HG03521 (cell line): Measurements from ENCODE around the gene TAF11.
"Not testable (repeated sequence)": the region's sequence is repeated elsewhere in the genome, so short reads cannot be mapped to it uniquely, and the experiment has no call there.

Source experiments
- ATAC-seq: cut with Tn5 transposase; IDR thresholded peaks from one replicate; pipeline ENCODE4 v1.9.1; 2021; ENCODE audit warnings: mild to moderate bottlenecking, moderate library complexity; ENCODE audit not compliant: unreplicated experiment

Gene TAF11

GRCh38 chr6:34906826-34907225, 19.0 kb upstream of the TAF11 start:
- no peak for ATAC-seq

GRCh38 chr6:34904990-34905613, 17.3 kb upstream of the TAF11 start:
- no peak for ATAC-seq

GRCh38 chr6:34901930-34902329, 14.1 kb upstream of the TAF11 start:
- ATAC-seq = no peak

- ATAC-seq = no peak
Measured at GRCh38 chr6:34900321-34901031, 12.6 kb upstream of the TAF11 start.

DNA sequence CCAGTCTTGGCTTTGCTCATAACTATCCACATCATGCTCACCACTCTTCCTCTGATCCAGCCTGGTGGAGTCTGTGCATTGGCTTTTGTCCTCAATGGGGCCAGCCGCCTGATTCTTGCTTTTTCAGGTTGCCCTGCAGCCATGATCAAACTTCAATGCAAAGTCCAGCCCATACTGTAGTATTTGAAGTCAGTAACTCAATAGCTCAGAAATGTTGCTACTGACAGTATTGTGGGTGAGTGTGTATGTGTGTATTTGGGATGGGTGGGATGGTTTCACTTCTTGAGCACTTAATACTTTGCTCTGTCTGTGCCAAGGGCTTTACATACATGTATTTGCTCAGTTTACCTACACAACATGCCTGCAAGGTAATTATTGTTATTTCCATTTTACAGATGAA, 11.9 kb upstream of the TAF11 start:
- not testable (repeated sequence) for ATAC-seq

DNA sequence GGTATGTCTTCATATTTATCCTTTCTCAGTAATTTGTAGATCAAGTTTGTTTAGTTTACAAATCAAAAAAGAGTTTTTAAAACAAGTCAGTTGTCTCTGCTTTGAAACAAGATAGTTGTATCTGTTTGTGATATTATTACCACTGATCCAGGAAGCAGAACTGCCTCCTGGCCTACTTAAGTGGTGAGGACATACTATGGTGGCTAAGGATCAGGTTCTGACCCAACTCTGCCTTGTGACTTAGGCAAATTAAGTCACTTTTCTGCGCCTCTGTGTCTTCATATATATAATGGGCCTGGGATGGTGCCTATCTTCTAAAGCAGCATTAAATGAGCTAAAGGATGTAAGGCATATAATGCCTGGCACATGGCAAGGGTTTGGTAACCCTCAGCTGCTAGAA, 9.9 kb upstream of the TAF11 start:
- no peak for ATAC-seq

DNA sequence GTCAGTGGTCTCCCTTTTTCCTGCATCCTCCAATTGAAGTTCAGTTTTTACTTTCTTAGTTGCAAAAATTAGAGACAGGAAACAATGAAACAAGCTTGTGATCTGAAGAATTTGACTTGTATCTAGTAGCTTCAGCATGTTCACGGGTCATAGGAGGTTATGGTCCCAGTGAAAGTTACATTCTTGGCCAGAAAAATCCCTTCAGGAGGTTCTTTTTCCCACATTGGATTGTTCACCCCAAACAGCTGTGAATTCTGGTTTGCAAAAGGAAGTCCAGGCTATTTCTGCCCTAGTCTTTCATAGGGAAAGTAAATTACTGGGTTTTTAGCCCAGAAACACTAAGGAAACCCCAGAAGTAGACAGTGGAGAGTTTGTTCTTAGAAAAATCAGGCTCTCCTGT, 9.3 kb upstream of the TAF11 start:
- ATAC-seq = no peak

GRCh38 chr6:34894693-34895092, 6.9 kb upstream of the TAF11 start:
- no peak for ATAC-seq

- no peak for ATAC-seq
Measured at GRCh38 chr6:34891296-34891695, 3.5 kb upstream of the TAF11 start.

DNA sequence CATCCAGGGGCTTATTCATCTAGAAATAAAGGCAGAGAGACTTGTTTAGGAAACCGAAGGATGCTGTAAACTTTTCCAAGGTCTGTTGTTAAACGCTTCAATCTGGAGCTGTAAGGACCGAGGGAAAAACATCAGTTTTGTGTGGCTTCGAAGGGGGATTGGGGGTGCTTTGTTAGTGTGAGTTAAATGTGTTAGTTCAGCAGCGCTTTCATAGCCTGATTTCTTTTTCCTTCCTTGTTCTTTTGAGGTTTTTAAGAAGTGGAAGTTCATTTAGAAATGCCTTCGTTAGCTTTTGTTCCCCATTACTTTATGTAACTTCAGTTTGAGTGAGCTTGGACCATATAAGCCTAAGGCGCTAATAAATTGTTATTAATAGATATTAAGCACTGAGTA, 2.7 kb upstream of the TAF11 start:
- no peak for ATAC-seq

- ATAC-seq = peak; percentile 45
Measured at GRCh38 chr6:34888874-34889555, 1.2 kb upstream of the TAF11 start, which contains the start of gene ANKS1A. ANKS1A (plus strand) TSS chr6:34889255; CDS start chr6:34889403, 148 bp downstream.

GRCh38 chr6:34888514-34888856, 643 bp upstream of the TAF11 start:
- no peak for ATAC-seq

DNA sequence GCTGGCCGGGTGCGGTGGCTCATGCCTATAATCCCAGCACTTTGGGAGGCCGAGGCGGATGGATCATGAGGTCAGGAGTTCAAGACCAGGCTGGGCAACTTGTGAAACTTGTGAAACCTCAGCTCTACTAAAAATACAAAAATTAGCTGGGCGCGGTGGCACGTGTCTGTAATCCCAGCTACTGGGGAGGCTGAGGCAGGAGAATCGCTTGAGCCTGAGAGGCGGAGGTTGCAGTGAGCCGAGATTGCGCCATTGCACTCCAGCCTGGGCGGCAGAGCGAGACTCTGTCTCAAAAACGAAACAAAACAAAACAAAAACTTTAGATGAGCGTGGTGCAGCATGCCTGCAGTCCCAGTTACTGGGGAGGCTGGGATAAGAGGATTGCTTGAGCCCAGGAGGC, 2.0 kb downstream of the TAF11 start:
- ATAC-seq = not testable (repeated sequence)

DNA sequence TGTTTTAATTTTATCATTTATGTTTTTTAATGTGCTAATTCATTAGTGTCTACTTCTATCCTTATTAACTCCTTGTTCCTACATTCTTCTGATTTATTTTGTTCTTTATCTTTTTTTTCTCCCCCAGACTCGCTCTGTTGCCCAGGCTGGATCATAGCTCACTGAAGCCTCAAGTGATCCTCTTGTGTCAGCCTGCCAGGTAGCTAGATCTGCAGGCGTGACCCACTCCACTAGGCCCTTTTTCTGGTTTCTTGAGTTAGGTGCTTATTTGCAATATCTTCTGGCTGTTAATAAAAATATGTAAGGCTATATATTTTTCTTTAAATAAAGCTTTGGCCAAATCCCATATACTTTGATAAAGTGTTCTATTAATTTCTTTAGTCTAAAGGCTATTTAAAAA, 2.8 kb downstream of the TAF11 start:
- ATAC-seq = no peak

DNA sequence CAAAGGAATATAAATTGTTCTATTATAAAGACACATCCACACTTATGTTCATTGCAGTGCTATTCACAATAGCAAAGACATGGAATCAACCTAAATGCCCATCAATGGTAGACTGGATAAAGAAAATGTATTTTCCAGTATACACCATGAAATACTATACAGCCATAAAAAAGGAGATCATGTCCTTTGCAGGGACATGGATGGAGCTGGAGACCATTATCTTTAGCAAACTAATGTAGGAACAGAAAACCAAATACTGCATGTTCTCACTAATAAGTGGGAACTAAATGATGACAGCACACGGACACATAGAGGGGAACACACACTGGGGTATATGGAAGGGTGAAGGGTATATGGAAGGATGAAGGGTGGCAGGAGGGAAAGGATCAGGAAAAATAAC, 3.8 kb downstream of the TAF11 start:
- not testable (repeated sequence) for ATAC-seq

- no peak for ATAC-seq
Measured at GRCh38 chr6:34877869-34878485, 9.9 kb downstream of the TAF11 start.

DNA sequence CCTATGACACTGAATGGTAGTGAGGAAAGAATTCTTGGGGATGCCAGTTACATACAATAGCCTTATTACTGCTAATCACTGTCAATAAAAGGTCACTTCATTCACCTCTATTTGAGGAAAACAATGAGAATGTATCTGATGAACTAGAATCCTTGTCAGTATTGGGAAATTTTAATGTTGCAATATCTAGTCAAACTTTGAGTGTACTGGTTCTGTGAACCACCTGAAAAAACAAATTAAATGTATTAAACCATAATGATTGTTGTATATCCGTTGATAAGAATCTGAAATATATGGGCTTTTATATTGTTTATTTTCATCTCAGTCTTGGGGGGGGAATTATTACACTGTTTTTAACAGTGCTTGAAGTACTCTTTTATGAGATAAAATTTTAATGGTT, 10.6 kb downstream of the TAF11 start:
- no peak for ATAC-seq

- ATAC-seq = no peak
Measured at GRCh38 chr6:34876472-34876871, 11.4 kb downstream of the TAF11 start.

DNA sequence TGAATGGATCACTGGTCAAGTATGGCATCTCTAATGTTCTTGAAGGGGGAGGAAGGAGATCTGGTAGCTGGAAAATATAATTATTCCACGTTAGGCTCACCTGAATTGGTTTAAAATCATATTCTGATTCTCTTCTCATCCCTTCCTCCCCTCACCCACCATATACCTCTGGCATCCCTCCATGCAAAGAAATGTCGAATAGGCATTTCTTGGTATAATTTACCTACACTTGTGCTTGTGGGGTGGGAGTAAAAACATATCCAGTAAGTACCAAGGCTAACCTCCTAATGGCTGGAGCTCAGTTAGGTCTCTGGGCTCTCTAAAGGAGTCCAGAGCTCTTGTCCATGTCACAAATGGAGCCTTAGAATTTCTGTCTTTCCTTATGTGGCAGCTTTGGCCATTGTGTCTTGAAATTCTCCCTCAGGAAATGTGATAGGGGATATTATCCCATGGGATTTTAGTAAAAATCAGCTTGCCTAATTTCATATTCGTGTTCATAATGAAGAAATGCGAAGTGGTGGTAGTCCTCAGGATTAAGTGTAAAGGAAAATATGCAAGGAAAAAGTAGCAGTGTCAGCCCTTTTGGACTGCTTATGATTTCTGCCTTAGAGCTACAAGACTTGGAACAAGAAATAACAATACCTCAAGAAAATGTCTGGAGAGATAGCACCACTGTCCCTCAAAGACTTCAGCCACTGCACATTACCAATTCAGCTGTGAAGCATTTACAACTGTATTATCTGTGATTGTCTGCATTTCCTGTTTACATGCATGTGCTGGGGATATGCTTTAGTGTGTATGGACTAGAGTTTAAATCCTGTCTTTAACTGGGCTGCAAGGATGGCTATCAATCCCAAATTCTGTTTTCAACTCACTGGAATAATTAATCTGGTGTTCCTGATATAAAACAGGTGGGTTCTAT, 12.3 kb downstream of the TAF11 start:
- no peak for ATAC-seq

GRCh38 chr6:34872332-34872731, 15.5 kb downstream of the TAF11 start:
- no peak for ATAC-seq

- no peak for ATAC-seq
Measured at GRCh38 chr6:34871853-34872252, 16.0 kb downstream of the TAF11 start.
